Nephron progenitor cell (in vitro differentiated cells): ENCODE results near the gene SHISA7.

Source experiments
- DNase-seq: peaks from one replicate; pipeline ENCODE4 v3.0.0; 2021
- H3K27ac Mint-ChIP-seq: 2 replicates; pipeline ENCODE4 v1.8.0; 2021; ENCODE audit warnings: mild to moderate bottlenecking, moderate library complexity, mixed read lengths
- H3K27me3 Mint-ChIP-seq: 2 replicates; pipeline ENCODE4 v1.8.0; 2021; ENCODE audit warnings: mild to moderate bottlenecking, low read depth, mixed read lengths; ENCODE audit not compliant: poor library complexity
- H3K36me3 Mint-ChIP-seq: 2 replicates; pipeline ENCODE4 v1.8.0; 2021; ENCODE audit warnings: low read depth, mixed read lengths
- H3K4me1 Mint-ChIP-seq: 2 replicates; pipeline ENCODE4 v1.8.0; 2021; ENCODE audit warnings: mixed read lengths
- H3K4me3 Mint-ChIP-seq: 2 replicates; pipeline ENCODE4 v1.8.0; 2021; ENCODE audit warnings: mild to moderate bottlenecking, moderate library complexity, mixed read lengths
- H3K9me3 Mint-ChIP-seq: 2 replicates; pipeline ENCODE4 v1.8.0; 2021; ENCODE audit warnings: mild to moderate bottlenecking, moderate library complexity, mixed read lengths
- TF ChIP-seq, protein P1 (sequence below): fragments of 200-600 bp; sonication (generic); IDR thresholded peaks from 2 replicates; pipeline ENCODE4 v1.5.0; 2021; ENCODE audit warnings: antibody characterized with exemption

The SHISA7 gene

DNA sequence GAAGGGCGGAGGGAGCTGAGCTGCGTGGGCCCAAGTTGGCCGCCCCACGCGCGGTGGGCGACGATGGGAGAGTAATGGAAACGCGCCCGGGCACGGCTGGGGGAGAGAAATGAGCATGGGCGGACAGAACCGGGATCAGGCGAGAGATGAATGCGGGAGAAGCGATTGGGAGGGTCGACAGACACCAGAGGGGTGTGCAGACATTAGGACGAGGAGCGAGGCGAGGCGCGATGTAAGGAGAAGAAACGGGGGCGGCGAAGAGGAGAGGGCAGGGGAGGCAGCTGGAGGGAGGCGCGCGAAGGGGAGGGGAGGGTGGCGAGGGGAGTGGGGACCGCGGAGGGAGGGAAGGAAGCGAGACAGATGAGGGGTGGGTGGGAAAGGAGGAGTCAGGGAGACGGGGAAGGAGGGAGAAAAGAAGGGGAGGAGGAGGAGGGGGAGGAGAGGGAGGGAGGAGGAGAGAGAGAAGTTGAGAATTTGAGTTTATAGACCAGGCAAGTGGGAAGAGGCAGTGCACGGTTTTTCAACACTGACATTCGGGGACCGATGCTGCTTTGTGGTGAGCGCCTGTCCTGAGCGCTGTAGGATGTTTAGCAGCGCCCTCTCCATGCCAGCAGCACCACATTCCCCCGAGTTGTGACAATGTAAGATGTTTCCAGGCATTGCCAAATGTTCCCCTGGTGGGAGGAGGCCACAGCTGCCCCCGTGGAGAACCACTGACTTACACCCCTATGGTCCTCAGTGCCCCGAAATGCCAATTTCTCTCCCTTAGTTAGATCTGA, at the start of gene SHISA7:
TSS of gene SHISA7 (minus strand) at position 256 of the 779 bp plus-strand sequence. CDS start 437 bp downstream, outside the sequence.
- TF ChIP-seq, protein P1, sequence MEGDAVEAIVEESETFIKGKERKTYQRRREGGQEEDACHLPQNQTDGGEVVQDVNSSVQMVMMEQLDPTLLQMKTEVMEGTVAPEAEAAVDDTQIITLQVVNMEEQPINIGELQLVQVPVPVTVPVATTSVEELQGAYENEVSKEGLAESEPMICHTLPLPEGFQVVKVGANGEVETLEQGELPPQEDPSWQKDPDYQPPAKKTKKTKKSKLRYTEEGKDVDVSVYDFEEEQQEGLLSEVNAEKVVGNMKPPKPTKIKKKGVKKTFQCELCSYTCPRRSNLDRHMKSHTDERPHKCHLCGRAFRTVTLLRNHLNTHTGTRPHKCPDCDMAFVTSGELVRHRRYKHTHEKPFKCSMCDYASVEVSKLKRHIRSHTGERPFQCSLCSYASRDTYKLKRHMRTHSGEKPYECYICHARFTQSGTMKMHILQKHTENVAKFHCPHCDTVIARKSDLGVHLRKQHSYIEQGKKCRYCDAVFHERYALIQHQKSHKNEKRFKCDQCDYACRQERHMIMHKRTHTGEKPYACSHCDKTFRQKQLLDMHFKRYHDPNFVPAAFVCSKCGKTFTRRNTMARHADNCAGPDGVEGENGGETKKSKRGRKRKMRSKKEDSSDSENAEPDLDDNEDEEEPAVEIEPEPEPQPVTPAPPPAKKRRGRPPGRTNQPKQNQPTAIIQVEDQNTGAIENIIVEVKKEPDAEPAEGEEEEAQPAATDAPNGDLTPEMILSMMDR, result no peak
- Mint-ChIP-seq H3K27ac (no peak within 1 kb of the TSS), H3K4me1 (peaks cover 22% of the 10 kb centered on the region), H3K27me3 (no peaks in the 10 kb centered on the region), H3K36me3 (no peaks in the 10 kb centered on the region), H3K9me3 (peaks cover 13% of the 10 kb centered on the region), H3K4me3 (peak within 1 kb of the TSS; percentile 36)
- DNase-seq, result no peak

DNA sequence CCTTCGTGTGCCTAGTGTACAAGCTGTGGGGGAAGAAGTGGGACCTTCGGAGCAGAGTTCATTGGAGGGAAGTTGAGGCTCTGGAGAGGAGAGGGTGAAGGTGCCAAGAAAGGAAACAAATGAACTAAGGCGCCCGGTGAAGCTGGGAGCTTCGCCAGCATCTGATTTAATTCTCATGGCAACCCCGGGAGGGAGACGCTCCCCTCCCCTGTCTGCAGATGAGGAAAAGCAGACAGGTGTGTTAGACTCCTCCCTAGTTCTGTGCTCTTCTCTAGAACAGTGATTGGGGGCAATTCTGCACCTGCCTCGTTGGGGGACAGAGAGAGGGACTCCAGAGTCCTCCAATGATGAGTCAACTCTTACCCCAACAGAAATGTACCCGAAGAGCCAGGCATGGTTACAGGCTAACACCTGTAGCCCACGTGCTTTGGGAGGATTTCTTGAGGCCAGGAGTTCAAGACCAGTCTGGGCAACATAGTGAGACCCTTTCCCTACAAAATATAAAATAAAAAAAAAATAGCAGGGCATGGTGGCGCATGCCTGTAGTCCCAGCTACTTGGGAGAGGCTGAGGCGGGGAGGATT, 49.4 kb upstream of the SHISA7 start:
- Mint-ChIP-seq H3K27me3 (peaks cover 6% of the 10 kb centered on the region), H3K9me3 (no peaks in the 10 kb centered on the region), H3K27ac (peak overlapping the region; percentile 43), H3K36me3 (no peaks in the 10 kb centered on the region), H3K4me1 (peaks cover 51% of the 10 kb centered on the region), H3K4me3 (no peak overlapping the region)
- no peak for DNase-seq
- TF ChIP-seq, protein P1, result no peak

DNA sequence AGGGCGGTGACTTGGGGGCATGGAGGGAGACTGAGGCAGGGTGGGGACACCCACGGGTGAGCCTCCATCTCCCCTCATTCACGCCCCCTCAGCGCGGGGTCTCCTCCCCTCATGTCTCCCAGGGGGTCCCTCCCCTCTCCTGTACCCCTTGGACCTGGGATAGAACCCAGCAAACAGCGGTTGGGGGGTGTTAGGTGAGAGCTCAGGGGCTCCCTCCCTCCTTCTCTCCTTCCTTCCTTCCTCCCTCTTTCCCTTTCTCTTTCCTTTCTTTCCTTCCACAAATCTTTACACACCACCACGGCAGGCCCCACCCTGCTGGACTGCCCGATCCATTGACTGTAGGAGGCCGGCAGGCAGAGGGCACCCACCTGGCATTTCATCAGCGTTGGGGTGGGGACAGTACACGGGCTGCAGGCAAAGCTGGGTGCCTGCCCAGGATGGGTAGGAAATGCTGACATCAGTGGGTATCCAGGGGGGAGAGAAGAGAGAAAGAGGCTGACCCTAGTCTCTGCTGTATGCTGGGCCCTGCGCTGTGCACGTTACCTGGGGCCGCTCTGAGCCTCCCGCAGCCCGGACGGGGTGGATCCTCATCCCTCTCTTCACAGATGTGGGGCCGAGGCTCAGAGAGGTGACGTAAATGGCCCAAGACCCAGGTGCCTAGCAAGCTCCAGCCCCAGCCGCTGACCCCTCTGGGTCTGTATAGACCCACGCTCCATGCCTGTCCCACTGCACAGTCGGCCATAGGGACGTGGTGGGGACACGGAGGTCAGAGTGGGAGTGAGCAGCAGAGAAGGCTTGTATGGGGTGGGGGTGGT, 48.7 kb upstream of the SHISA7 start:
- no peaks in the 10 kb centered on the region for H3K36me3 Mint-ChIP-seq
- peaks cover 53% of the 10 kb centered on the region for H3K4me1 Mint-ChIP-seq
- peaks cover 7% of the 10 kb centered on the region for H3K27me3 Mint-ChIP-seq
- DNase-seq, result no peak
- TF ChIP-seq, protein P1, result no peak
- no peak overlapping the region for H3K4me3 Mint-ChIP-seq
- no peaks in the 10 kb centered on the region for H3K9me3 Mint-ChIP-seq
- H3K27ac Mint-ChIP-seq, result peak overlapping the region; percentile 43

DNA sequence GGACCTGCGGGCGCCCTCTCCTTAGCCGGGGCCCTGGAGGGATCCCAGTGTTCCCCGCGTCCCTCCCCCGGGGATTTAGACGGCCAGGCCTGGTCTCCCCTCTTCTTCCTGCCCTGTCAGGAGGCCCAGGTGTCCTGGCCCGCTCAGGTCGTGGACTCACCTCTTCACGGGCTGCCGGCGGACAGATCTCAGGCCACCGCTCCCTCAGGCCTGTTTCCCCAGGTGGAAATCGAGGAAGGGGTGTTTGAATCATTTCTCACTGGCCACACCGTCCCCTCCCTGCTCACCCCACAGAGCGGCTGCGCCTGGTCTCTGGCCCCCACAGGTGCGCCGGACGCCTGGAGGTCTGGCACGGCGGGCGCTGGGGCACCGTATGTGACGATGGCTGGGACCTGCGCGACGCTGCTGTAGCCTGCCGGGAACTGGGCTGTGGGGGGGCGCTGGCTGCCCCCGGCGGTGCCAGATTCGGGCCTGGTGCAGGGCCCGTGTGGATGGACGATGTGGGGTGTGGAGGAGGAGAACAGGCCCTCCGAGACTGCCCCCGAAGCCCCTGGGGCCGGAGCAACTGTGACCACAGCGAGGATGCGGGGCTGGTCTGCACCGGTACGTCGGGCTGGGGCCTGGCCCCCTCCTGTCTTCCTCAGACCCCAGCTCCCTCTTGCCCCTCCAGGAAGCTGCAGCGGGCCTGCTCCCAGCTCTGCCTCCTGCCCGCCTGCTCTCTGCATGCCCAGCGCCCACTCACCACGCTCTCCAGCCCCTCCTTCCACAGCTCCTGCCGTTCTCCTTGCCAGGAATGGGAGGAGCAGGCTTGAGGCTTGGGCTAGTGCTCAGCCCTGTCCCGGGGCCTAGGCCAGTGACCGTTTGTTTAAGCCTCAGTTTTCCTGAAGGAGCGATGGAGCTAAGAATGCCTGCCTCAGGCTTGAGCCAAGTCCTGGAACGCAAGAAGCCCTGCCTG, 47.7 kb upstream of the SHISA7 start:
- Mint-ChIP-seq H3K27ac (no peak overlapping the region), H3K27me3 (peaks cover 7% of the 10 kb centered on the region), H3K4me3 (no peak overlapping the region), H3K4me1 (peaks cover 54% of the 10 kb centered on the region), H3K36me3 (no peaks in the 10 kb centered on the region), H3K9me3 (no peaks in the 10 kb centered on the region)
- DNase-seq, result no peak
- TF ChIP-seq, protein P1, result no peak

DNA sequence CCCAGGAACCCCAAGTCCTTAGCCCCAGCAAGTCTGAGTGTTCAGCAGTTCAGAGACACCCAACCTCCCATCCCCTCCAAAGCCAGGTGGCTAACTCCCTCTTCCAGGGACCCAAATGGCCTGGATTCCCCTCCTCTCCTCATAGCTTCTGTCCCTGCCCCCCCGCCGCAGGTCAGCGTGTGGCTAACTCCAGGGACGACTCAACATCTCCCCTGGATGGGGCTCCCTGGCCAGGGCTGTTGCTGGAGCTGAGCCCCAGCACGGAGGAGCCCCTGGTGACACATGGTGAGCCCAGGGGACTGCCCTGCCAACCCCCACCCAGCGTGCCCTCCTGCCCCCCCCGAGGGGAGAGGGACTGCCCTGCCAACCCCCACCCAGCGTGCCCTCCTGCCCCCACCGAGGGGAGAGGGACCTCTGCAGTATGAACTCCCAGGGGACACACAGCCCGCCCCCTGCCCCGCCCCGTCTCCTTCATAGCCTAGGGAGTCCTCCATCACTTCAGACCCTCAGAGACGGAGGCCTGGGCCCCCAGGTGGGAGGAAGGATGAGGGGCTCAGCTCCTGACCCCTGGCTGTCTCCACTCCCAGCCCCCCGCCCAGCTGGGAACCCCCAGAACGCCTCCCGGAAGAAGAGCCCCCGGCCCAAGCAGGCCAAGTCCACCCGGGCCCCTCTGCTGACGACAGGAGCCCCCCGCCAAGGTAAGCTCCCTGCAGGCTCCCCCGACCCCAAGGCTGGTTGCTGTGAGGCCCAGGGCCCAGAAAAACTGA, 46.8 kb upstream of the SHISA7 start:
- TF ChIP-seq, protein P1, result no peak
- no peak for DNase-seq
- Mint-ChIP-seq H3K9me3 (no peaks in the 10 kb centered on the region), H3K4me1 (peaks cover 53% of the 10 kb centered on the region), H3K27me3 (peaks cover 7% of the 10 kb centered on the region), H3K36me3 (no peaks in the 10 kb centered on the region), H3K4me3 (no peak overlapping the region), H3K27ac (no peak overlapping the region)
